Loucy (cell line): Measurements from ENCODE around the gene DUSP14.

ENCODE experiments used
- H2AFZ ChIP-seq: fragments of 200-600 bp; sonication (generic); 2 replicates; pipeline ENCODE4 v1.6.0; 2016; ENCODE audit warnings: antibody characterized with exemption, mild to moderate bottlenecking, low read length, moderate library complexity
- H3F3A ChIP-seq: fragments of 200-600 bp; 2 replicates; pipeline ENCODE4 v1.6.0; 2016; ENCODE audit warnings: antibody characterized with exemption, low read depth, mild to moderate bottlenecking
- H3K27me3 ChIP-seq: fragments of 200-600 bp; sonication (generic); 2 replicates; pipeline ENCODE4 v1.6.1; 2014; ENCODE audit warnings: low read length, mild to moderate bottlenecking; ENCODE audit not compliant: insufficient read depth, poor library complexity, severe bottlenecking
- H3K36me3 ChIP-seq: fragments of 200-600 bp; sonication (generic); 2 replicates; pipeline ENCODE4 v1.6.1; 2016; ENCODE audit warnings: low read length; ENCODE audit not compliant: insufficient read depth
- H3K4me1 ChIP-seq: fragments of 200-600 bp; sonication (generic); 2 replicates; pipeline ENCODE4 v1.5.1; 2014; ENCODE audit warnings: low read length, mild to moderate bottlenecking; ENCODE audit not compliant: insufficient read depth, poor library complexity, severe bottlenecking
- H3K4me2 ChIP-seq: fragments of 200-600 bp; sonication (generic); 2 replicates; pipeline ENCODE4 v1.6.0; 2014; ENCODE audit warnings: antibody characterized with exemption, low read length, low read depth, mild to moderate bottlenecking; ENCODE audit not compliant: poor library complexity, severe bottlenecking
- H3K4me3 ChIP-seq: fragments of 200-600 bp; sonication (generic); 2 replicates; pipeline ENCODE4 v1.5.1; 2014; ENCODE audit warnings: low read length, mild to moderate bottlenecking, mixed read lengths; ENCODE audit not compliant: poor library complexity, severe bottlenecking
- H3K79me2 ChIP-seq: fragments of 200-600 bp; sonication (generic); 2 replicates; pipeline ENCODE4 v1.6.1; 2014; ENCODE audit warnings: low read length; ENCODE audit not compliant: insufficient read depth
- H3K9ac ChIP-seq: fragments of 200-600 bp; sonication (generic); 2 replicates; pipeline ENCODE4 v1.6.0; 2014; ENCODE audit warnings: mild to moderate bottlenecking, low read depth, low read length, moderate library complexity; ENCODE audit not compliant: poor library complexity, severe bottlenecking
- H3K9me2 ChIP-seq: fragments of 200-600 bp; sonication (generic); replicated peaks from 2 replicates; pipeline ENCODE4 v1.6.1; 2016; ENCODE audit warnings: low read depth, low read length, mixed read lengths
- H3K9me3 ChIP-seq: fragments of 200-600 bp; sonication (generic); 2 replicates; pipeline ENCODE4 v1.6.1; 2014; ENCODE audit warnings: mild to moderate bottlenecking, antibody characterized with exemption, low read length, low read depth; ENCODE audit not compliant: insufficient read depth
- H4K20me1 ChIP-seq: fragments of 200-600 bp; sonication (generic); 2 replicates; pipeline ENCODE4 v1.6.0; 2014; ENCODE audit warnings: antibody characterized with exemption, low read length, mild to moderate bottlenecking; ENCODE audit not compliant: insufficient read depth, poor library complexity, severe bottlenecking
- EZH2phosphoT487 ChIP-seq: fragments of 200-600 bp; IDR thresholded peaks from 2 replicates; pipeline ENCODE4 v1.6.1; 2018; ENCODE audit warnings: antibody characterized with exemption, mild to moderate bottlenecking, moderate library complexity, borderline replicate concordance
- TF ChIP-seq, protein P1 (sequence below): fragments of 200-600 bp; sonication (generic); conservative IDR thresholded peaks from 2 replicates; pipeline ENCODE4 v1.5.1; 2014; ENCODE audit warnings: mild to moderate bottlenecking, antibody characterized with exemption, low read length

The DUSP14 gene

DNA sequence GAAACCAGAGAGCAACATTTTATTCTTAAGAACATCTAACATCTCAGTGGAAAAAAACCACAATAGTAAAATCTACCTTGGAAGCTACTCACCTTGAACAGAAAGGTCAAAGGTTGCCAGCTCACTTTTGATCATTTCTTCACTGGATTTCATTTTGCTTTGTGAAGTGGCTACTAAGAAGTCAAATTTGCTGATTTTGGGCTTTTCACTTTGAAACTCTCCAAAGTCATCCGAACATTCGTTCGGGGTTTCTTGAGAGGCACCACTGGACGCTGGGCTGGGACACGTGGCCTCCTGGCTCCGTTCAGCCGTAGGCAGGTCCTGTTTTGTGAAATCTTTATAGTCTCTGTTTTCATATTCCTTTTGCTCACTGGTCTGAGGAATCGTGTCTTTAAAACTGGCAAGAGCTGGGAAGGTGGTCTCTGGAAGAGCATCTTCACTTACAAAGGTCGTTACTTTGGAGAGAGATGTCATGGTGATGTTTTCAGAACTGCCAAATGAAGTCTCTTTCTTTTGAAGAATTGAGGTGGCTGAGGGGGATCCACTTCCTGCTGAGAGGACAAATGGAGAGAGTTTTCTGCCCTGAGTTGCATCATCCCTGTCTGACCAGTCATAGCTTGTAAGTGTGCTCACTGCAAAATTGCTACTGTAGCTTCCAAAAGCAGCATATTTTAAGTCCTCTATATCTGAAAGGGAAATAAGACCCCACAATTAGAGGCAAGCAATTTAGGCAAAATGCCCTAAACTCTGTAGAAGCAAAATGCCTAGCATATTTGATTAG lies 52.4 kb downstream of the DUSP14 start:
- no peaks in the 10 kb centered on the region for H4K20me1 ChIP-seq
- no peak overlapping the region for H3K9ac ChIP-seq
- H3K4me2 ChIP-seq, result no peak overlapping the region
- H3K36me3 ChIP-seq, result peaks cover 67% of the 10 kb centered on the region
- no peaks in the 10 kb centered on the region for H3F3A ChIP-seq
- H3K4me3 ChIP-seq, result no peak overlapping the region
- H2AFZ ChIP-seq, result no peak overlapping the region
- H3K4me1 ChIP-seq, result no peaks in the 10 kb centered on the region
- no peak for TF ChIP-seq EZH2phosphoT487
- TF ChIP-seq, protein P1, sequence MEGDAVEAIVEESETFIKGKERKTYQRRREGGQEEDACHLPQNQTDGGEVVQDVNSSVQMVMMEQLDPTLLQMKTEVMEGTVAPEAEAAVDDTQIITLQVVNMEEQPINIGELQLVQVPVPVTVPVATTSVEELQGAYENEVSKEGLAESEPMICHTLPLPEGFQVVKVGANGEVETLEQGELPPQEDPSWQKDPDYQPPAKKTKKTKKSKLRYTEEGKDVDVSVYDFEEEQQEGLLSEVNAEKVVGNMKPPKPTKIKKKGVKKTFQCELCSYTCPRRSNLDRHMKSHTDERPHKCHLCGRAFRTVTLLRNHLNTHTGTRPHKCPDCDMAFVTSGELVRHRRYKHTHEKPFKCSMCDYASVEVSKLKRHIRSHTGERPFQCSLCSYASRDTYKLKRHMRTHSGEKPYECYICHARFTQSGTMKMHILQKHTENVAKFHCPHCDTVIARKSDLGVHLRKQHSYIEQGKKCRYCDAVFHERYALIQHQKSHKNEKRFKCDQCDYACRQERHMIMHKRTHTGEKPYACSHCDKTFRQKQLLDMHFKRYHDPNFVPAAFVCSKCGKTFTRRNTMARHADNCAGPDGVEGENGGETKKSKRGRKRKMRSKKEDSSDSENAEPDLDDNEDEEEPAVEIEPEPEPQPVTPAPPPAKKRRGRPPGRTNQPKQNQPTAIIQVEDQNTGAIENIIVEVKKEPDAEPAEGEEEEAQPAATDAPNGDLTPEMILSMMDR, result no peak
- H3K79me2 ChIP-seq, result peaks cover 18% of the 10 kb centered on the region
- no peaks in the 10 kb centered on the region for H3K27me3 ChIP-seq
- no peaks in the 10 kb centered on the region for H3K9me3 ChIP-seq
- no peaks in the 10 kb centered on the region for H3K9me2 ChIP-seq

DNA sequence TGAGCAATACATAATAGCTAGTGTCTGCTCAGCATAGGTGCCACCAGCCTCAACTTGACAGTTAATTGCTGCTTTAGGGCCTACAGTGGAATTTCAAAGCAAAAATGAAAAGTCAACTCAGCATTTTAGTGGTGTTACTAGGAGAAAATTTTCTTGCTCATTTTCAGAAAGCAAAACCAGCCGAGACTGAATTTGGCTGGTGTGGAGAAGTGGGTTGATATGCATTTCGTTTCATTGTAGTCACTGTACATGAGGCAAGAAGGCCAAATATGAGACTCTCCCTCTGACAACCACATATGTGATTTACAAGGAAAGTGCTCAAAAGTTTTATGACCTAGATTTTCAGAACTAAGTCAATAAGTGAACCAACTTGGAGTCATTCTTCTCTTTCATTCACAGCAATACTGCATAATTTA lies 54.0 kb downstream of the DUSP14 start:
- H3K4me1 ChIP-seq, result no peaks in the 10 kb centered on the region
- TF ChIP-seq EZH2phosphoT487, result no peak
- TF ChIP-seq, protein P1, result no peak
- no peaks in the 10 kb centered on the region for H3K27me3 ChIP-seq
- no peak overlapping the region for H3K4me2 ChIP-seq
- no peaks in the 10 kb centered on the region for H4K20me1 ChIP-seq
- peaks cover 53% of the 10 kb centered on the region for H3K36me3 ChIP-seq
- no peaks in the 10 kb centered on the region for H3F3A ChIP-seq
- no peak overlapping the region for H3K9ac ChIP-seq
- H3K79me2 ChIP-seq, result peaks cover 30% of the 10 kb centered on the region
- H2AFZ ChIP-seq, result no peak overlapping the region
- H3K9me2 ChIP-seq, result no peaks in the 10 kb centered on the region
- H3K4me3 ChIP-seq, result no peak overlapping the region
- no peaks in the 10 kb centered on the region for H3K9me3 ChIP-seq

DNA sequence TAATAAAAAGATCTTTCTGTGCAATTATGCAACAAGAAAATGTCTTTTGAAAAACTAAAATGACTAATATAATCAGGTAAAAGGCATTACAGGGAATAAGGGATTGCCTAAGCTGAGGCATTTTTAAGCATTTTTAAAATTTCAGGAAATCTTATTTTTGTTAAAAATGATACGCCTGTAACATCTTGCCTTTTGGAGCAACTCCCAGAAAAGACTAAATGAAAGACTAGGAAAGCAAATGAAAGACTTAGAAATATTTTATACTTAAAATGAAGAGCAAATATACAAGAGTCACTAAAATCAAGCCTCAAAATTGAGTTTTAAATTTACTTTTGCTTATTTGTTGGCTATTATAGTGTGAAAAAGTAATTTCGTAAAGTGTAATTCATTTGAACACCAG lies 55.8 kb downstream of the DUSP14 start:
- TF ChIP-seq EZH2phosphoT487, result no peak
- TF ChIP-seq, protein P1, result no peak
- Histone ChIP-seq H3K9me2 (no peaks in the 10 kb centered on the region), H3K79me2 (peaks cover 40% of the 10 kb centered on the region), H3K4me2 (no peak overlapping the region), H3K27me3 (no peaks in the 10 kb centered on the region), H3K9ac (no peak overlapping the region), H4K20me1 (peaks cover 9% of the 10 kb centered on the region), H3F3A (no peaks in the 10 kb centered on the region), H3K9me3 (no peaks in the 10 kb centered on the region), H3K36me3 (peaks cover 40% of the 10 kb centered on the region), H3K4me1 (no peaks in the 10 kb centered on the region), H3K4me3 (no peak overlapping the region), H2AFZ (no peak overlapping the region)
